Smooth muscle cell (in vitro differentiated cells): ENCODE results near the gene INPP5A. TPM values are rescaled to one million over a fixed set of nuclear protein-coding genes. Genes with fewer than 3 reads are reported as not detected.

ENCODE experiments used
- DNase-seq: peaks from one replicate; lab custom pipeline; 2025; ENCODE audit not compliant: unreplicated experiment; lab: John Stamatoyannopoulos, UW
- H2AFZ ChIP-seq: fragments of 200-600 bp; sonication (generic); 2 replicates; pipeline ENCODE4 v1.6.0; 2016; ENCODE audit warnings: antibody characterized with exemption, low read depth, mild to moderate bottlenecking
- H3F3A ChIP-seq: fragments of 200-600 bp; sonication (generic); 2 replicates; pipeline ENCODE4 v1.6.0; 2017; ENCODE audit warnings: antibody characterized with exemption, low read depth
- H3K27ac ChIP-seq: fragments of 200-600 bp; sonication (generic); 2 replicates; pipeline ENCODE4 v1.5.1; 2016; ENCODE audit warnings: low read depth, mild to moderate bottlenecking
- H3K27me3 ChIP-seq: fragments of 200-600 bp; sonication (generic); 2 replicates; pipeline ENCODE4 v1.6.1; 2016; ENCODE audit warnings: low read depth, mild to moderate bottlenecking
- H3K36me3 ChIP-seq: fragments of 200-600 bp; sonication (generic); 2 replicates; pipeline ENCODE4 v1.5.1; 2016; ENCODE audit warnings: low read depth
- H3K4me1 ChIP-seq: fragments of 200-600 bp; sonication (generic); 2 replicates; pipeline ENCODE4 v1.5.1; 2016; ENCODE audit warnings: low read depth
- H3K4me2 ChIP-seq: fragments of 200-600 bp; sonication (generic); 2 replicates; pipeline ENCODE4 v1.6.0; 2016; ENCODE audit warnings: mild to moderate bottlenecking
- H3K4me3 ChIP-seq: fragments of 200-600 bp; sonication (generic); 2 replicates; pipeline ENCODE4 v1.5.1; 2016; ENCODE audit warnings: mild to moderate bottlenecking
- H3K79me2 ChIP-seq: fragments of 200-600 bp; sonication (generic); 2 replicates; pipeline ENCODE4 v1.6.0; 2016; ENCODE audit warnings: low read depth, mild to moderate bottlenecking
- H3K9ac ChIP-seq: fragments of 200-600 bp; sonication (generic); 2 replicates; pipeline ENCODE4 v1.6.0; 2016; ENCODE audit warnings: low read depth
- H3K9me3 ChIP-seq: fragments of 200-600 bp; sonication (generic); replicated peaks from 2 replicates; pipeline ENCODE4 v1.5.1; 2016; ENCODE audit warnings: low read depth
- H4K20me1 ChIP-seq: fragments of 200-600 bp; sonication (generic); 2 replicates; pipeline ENCODE4 v1.6.0; 2016; ENCODE audit warnings: low read depth
- whole genome bisulfite sequencing: methylation state at CpG from one replicate; pipeline ENCODE4 v1.1.7; 2016; ENCODE audit warnings: low lambda C conversion rate; 5-methylcytosine and 5-hydroxymethylcytosine counted together
- polyA plus RNA-seq: library from polyadenylated mRNA; unstranded; fragments of >200 nt; fragmentation: Nextera tagmentation; extraction: Ambion mirVana; gene quantifications from 2 replicates; pipeline ENCODE4 v1.2.1, GENCODE V29; 2016
- total RNA-seq: library from RNA; depleted of rRNA; stranded (reverse); fragments of >200 nt; gene quantifications from 2 replicates; pipeline ENCODE4 v1.2.3, GENCODE V29; 2014
- TF ChIP-seq, protein P1 (sequence below): fragments of 200-600 bp; sonication (generic); IDR thresholded peaks from 2 replicates; pipeline ENCODE4 v1.5.1; 2017; ENCODE audit warnings: borderline replicate concordance, mild to moderate bottlenecking, antibody characterized with exemption; ENCODE audit not compliant: insufficient read depth, poor library complexity, severe bottlenecking

INPP5A gene
- total and polyA plus RNA-seq, 2 experiments from 2014 or later: 48.0 to 55.9 TPM

DNA sequence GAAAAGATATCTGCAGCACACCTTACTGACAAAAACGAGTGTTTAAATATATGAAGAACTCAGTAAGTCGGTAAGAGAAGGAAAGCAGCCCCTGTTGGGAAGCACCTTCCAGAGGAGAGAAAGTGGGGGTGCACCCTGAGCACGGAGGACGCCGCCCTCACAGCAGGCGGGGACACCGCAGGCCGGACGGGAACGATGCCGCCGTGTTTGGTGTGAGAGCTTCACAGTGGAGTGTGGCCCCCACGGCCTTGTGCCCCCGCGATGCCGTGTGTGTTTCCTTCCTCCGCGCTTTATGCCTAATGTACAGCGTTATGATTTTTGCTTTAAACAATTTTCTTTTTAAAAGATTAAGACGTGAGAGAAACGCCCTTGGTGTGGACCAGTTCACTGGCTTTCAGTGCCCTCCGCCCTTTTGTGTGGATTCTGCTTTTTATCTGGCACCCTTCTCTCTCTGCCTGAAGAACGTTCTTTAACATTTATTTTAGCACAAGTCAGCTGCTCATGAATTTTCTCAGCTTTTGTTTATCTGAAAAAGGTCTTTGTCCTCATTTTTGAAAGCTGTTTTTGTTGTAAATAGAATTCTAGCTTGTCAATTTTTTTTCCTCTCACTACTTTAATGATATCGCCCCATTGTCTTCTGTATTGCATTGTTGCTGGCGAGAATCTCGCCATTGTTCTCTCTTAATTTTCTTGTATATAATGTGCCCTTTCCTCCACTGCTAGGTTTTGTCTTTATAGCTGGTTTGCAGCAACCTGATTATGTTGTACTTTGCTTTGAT lies 110.7 kb downstream of the INPP5A start:
- H3K4me2 ChIP-seq: no peak overlapping the region
- H3F3A ChIP-seq: no peaks in the 10 kb centered on the region
- H3K9ac ChIP-seq: no peak overlapping the region
- peaks cover 2% of the 10 kb centered on the region for H3K79me2 ChIP-seq
- H3K9me3 ChIP-seq: no peaks in the 10 kb centered on the region
- H2AFZ ChIP-seq: no peak overlapping the region
- no peaks in the 10 kb centered on the region for H3K27me3 ChIP-seq
- H3K4me1 ChIP-seq: no peaks in the 10 kb centered on the region
- H3K27ac ChIP-seq: no peak overlapping the region
- TF ChIP-seq, protein P1, sequence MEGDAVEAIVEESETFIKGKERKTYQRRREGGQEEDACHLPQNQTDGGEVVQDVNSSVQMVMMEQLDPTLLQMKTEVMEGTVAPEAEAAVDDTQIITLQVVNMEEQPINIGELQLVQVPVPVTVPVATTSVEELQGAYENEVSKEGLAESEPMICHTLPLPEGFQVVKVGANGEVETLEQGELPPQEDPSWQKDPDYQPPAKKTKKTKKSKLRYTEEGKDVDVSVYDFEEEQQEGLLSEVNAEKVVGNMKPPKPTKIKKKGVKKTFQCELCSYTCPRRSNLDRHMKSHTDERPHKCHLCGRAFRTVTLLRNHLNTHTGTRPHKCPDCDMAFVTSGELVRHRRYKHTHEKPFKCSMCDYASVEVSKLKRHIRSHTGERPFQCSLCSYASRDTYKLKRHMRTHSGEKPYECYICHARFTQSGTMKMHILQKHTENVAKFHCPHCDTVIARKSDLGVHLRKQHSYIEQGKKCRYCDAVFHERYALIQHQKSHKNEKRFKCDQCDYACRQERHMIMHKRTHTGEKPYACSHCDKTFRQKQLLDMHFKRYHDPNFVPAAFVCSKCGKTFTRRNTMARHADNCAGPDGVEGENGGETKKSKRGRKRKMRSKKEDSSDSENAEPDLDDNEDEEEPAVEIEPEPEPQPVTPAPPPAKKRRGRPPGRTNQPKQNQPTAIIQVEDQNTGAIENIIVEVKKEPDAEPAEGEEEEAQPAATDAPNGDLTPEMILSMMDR: no peak
- WGBS: 95% methylated on average over 26 of the region's 26 CpGs
- H3K36me3 ChIP-seq: no peaks in the 10 kb centered on the region
- no peak overlapping the region for H3K4me3 ChIP-seq
- peaks cover 96% of the 10 kb centered on the region for H4K20me1 ChIP-seq
- no peak for DNase-seq

GRCh38 chr10:132648851-132649528 lies 111.4 kb downstream of the INPP5A start:
- 88% methylated on average over 20 of the region's 20 CpGs for WGBS
- no peak overlapping the region for H3K4me2 ChIP-seq

GRCh38 chr10:132649651-132650360 lies 112.2 kb downstream of the INPP5A start:
- no peaks in the 10 kb centered on the region for H3K9me3 ChIP-seq
- no peak overlapping the region for H3K4me3 ChIP-seq
- H3K79me2 ChIP-seq: no peaks in the 10 kb centered on the region
- DNase-seq: no peak
- 95% methylated on average over 20 of the region's 20 CpGs for WGBS
- no peak overlapping the region for H3K9ac ChIP-seq
- no peaks in the 10 kb centered on the region for H3K27me3 ChIP-seq
- H4K20me1 ChIP-seq: peaks cover 96% of the 10 kb centered on the region
- H2AFZ ChIP-seq: no peak overlapping the region
- H3K27ac ChIP-seq: no peak overlapping the region
- H3K36me3 ChIP-seq: no peaks in the 10 kb centered on the region
- H3K4me2 ChIP-seq: no peak overlapping the region
- no peaks in the 10 kb centered on the region for H3F3A ChIP-seq
- no peaks in the 10 kb centered on the region for H3K4me1 ChIP-seq
- TF ChIP-seq, protein P1: no peak

More at GRCh38 chr10:132648851-132649528, 111.4 kb downstream of the INPP5A start:
- H3K79me2 ChIP-seq: no peaks in the 10 kb centered on the region
- H3K27ac ChIP-seq: no peak overlapping the region
- H3K9ac ChIP-seq: no peak overlapping the region
- H3F3A ChIP-seq: no peaks in the 10 kb centered on the region
- H3K9me3 ChIP-seq: no peaks in the 10 kb centered on the region
- H4K20me1 ChIP-seq: peaks cover 96% of the 10 kb centered on the region
- no peaks in the 10 kb centered on the region for H3K36me3 ChIP-seq
- DNase-seq: no peak
- no peak overlapping the region for H3K4me3 ChIP-seq
- no peaks in the 10 kb centered on the region for H3K4me1 ChIP-seq
- no peaks in the 10 kb centered on the region for H3K27me3 ChIP-seq
- no peak overlapping the region for H2AFZ ChIP-seq
- TF ChIP-seq, protein P1: no peak
